DMS79 (cell line): ENCODE results near the gene NECAB3.

ENCODE experiments used
- DNase-seq: peaks from one replicate; lab custom pipeline; 2025; lab: John Stamatoyannopoulos, UW

The NECAB3 gene

GRCh38 chr20:33609504-33609903, 64.7 kb downstream of the NECAB3 start:
- no peak for DNase-seq
